HG02885 (cell line): ENCODE measurements around the gene RAB3C.
"Not testable (repeated sequence)": the region's sequence is repeated elsewhere in the genome, so short reads cannot be mapped to it uniquely, and the experiment has no call there.

Experiments
- ATAC-seq: cut with Tn5 transposase; IDR thresholded peaks from one replicate; pipeline ENCODE4 v1.9.1; 2021; ENCODE audit warnings: mild to moderate bottlenecking; ENCODE audit not compliant: unreplicated experiment, poor library complexity

Gene RAB3C

DNA sequence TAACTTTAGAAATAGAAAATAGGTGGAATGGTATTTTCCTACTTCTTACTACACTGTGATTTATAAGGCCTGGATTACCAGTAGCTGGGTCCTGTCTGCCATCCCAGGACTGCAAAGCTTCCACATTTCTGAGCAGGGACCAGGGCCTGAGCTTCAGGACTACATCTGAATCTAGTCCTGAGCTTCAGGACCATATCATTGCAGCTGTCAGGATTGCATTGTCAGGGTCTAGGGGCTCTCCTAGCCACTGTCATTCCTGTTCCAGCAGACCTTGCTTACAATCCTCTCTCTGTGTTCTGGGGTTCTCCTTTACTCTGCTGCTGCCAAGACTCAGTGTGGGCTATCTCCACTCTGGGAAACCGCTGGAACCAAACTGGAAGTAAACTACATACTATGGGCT, 16.3 kb downstream of the RAB3C start:
- no peak for ATAC-seq

DNA sequence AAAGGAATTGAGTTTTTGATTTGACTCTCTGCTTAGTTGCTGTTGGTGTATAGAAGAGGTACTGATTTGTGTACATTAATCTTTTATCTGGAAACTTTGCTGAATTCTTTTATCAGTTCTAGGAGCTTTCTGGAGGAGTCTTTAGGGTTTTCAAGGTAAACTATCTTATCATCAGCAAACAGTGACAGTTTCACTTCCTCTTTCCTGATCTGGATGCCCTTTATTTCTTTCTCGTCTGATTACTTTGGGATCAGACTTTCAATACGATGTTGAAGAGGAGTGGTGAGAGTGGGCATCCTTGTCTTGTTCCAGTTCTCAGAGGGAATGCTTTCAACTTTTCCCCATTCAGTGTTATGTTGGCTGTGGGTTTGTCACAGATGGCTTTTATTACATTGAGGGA, 17.7 kb downstream of the RAB3C start:
- ATAC-seq = not testable (repeated sequence)

DNA sequence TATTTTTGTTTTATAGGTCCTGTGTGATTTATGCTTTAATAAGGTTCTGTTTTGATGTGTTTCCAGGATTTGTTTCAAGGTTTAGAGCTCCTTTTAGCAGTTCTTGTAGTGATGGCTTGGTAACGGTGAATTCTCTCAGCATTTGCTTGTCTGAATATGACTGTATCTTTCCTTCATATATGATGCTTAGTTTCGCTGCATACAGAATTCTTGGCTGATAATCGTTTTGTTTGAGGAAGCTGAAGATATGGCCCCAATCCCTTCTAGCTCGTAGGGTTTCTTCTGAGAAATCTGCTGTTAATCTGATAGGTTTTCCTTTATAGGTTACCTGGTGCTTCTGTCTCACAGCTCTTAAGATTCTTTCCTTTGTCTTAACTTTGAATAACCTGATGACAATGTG, 20.0 kb downstream of the RAB3C start:
- ATAC-seq = not testable (repeated sequence)

DNA sequence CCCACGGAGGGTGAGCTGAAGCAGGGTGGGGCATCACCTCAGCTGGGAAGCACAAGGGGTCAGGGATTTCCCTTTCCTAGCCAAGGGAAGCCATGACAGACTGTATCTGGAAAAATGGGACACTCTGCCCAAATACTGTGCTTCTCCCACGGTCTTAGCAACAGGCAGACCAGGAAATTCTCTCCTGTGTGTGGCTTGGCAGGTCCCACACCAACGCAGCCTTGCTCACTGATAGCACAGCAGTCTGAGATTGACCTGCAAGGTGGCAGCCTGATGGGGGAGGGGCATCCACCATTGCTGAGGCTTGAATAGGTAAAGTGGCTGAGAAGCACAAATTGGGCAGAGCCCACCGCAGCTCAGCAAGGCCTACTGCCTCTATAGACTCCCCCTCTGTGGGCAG, 23.2 kb downstream of the RAB3C start:
- no peak for ATAC-seq

DNA sequence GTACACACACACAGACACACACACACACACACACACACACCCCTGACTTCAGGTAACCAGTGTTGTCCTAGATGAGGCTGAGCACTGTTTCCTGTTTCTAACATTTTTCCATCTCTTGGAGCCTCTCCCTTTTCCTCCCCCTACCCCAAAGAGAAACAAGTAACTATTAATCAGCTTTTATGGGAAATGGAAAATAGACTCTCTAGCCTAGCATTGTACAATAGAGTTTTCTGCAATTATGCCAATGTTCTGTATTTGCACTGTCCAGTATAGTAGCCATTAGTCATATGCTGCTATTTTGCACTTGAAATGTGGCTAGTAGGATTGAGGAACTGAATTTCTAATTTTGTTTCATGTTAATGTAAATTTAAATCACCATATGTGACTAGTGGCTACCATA, 33.1 kb downstream of the RAB3C start:
- no peak for ATAC-seq

DNA sequence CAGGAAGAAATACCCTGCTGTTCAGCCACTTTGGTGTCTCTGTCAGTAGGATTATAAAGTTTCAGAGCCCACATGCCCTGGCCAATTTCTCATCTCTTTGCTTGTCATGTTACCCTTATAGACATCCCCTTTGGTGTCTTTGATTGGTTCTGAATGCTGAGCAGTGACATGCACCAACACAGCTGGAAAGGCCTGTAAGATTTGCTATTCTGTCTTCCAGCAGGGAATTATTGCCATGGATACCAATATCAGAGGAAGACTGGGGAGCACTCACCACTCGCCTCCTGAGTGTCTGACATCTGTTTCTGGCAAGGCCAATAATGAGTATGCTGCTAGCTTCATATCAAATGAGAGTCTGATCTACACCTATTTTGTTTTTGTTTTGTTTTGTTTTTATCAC, 34.4 kb downstream of the RAB3C start:
- no peak for ATAC-seq

DNA sequence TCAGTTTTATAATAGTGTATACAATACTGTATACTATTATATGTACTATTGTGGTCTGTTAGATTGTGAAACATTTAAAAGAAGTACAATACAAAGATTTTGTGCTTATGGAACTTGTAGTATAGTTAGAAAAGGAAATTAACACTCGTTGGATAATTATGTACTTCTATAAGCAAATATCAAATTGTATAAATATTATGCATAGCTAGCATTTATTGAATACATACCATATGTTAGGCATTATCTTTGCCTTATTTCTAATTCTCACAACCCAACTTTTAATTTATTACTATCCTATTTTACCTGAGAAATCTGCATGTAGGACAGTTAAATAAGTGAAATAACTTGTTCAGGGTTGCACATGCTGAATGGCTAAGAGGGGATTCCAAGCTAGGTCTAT, 37.5 kb downstream of the RAB3C start:
- no peak for ATAC-seq

DNA sequence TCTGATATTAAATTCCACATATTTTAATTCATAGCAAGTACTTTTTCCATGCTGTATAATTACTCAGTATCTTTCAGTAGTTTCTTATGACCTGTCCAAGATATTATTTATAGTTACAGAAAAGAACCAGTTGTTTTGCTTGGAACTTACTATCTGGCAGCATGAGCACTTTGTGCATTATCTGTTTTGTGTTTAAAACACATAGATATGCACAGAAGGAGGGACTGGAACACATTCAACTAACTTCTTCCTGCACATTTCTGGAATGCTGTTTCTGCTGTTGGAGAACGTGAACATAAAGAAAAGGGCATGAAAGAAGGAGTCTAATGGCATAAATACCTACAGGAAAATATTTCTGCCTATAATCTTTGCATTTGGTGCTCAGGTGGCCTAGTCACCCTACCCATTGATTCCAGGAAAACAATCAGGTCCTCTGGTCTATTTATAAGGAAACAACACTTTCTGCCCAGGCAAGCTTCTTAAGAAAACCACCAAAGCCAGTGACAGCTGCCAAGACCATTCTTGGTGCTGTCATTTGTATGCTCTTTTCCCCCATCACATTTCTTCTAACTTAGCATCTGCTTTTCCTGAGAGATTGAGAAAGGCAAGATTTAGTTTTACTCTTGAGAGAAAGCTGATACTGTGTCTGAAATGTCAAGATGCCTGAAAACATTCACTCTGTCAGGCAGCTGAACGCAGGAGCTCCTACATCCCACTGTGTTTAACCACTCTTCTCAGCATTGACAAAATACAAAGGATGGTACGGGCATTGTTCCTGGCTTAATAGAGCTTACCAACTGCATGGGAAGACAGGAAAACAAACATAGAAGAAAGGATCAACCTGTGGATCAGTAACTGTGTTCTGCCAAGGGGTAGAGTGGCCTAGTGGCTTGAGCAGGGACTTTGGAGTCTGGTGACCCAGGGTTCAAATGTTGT, 40.3 kb downstream of the RAB3C start:
- ATAC-seq = no peak

DNA sequence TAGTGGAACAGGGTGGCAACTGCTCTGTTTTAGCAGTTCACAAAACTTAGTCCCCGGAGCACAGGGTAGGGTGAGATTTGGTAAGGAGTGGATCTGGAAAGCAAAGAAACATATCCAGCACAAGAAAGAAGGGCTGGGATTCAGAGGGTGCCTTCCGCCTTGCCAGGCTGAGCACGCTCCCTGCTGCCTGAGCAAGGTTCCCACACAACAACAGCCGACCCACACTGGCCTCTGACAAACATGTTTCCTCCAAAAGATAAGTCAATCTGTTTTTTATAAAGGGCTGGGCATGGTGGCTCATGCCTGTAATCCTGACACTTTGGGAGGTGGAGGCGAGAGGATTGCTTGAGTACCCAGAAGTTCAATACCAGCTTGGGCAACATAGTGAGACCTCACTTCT, 45.8 kb downstream of the RAB3C start:
- ATAC-seq = no peak

DNA sequence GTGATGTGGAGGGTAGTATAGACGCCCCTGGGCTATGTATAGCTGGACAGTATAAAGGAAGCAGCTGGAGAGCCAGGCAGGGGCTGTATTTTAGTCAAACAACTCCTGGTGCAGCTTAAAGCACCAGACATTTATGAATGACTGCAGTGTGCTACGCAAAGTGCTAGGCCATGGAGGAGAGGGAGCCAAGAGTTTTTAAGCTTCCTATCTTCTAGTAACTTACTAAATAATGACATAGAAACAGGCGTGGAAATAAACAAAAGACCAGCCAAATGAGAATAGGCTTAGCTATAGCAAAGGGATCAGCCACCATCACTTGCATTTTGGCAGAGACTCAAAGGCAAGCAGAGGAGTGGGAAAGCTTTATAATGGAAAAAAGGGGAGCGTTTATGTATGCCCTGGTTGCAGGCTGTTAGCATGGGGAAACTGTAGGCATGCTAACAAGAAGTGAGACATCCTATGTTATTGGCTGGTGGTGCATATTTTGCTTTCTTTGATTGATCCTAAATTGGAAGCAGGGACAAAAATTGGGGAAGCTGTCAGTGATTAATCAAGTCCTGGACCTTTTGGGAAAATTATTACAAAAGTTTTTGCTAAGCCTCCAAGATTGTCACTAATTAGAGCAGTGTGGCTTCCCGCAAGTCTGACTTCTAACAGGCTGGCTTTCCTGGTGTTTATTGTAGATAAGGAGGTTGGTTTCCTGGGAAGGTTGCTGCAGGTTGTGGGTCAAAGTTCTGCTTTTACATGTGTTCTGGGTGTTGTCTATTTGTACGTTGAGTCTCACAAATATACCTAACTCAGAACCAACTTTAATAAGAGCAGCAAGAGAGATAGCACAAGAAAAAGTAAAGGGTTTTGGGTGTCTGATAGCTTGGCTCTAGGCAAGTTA, 46.6 kb downstream of the RAB3C start:
- no peak for ATAC-seq

DNA sequence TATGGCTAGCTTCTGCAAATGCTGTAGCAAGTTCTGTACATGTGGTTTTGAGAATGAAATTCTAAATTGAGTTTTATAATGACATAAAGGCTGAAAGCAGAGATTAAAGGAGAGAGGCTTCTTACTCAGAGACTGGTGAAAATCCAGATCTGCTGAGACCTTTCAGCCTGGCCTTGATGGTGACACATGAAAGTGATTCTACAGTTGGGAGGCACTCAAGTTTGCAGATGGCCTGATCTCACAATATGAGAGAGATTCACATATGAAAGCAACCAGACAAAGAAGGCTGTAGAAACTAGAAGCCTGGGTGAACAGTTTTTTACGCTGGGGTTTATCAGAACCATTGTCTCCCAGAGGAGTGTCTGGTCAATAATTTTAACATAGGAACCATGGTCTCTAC, 49.0 kb downstream of the RAB3C start:
- no peak for ATAC-seq

DNA sequence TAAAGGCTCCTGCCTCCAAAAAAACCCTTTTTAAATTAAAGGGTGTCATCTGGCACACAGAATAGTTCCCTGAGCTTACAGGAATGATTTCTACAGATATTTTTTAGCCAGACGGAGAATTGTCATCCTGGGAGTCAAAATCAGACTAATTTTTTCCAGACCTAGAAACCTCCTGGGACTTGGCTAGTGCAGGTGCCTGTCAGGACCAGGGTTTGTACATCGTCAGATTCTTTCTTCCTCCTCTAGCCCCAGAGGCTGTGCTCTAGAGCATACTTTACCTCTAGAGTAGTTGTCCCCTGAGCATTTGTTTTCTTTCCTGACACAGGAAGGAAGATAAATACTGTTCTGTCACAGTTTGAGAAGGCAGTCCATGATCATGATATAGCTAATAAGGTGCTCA, 52.5 kb downstream of the RAB3C start:
- no peak for ATAC-seq

DNA sequence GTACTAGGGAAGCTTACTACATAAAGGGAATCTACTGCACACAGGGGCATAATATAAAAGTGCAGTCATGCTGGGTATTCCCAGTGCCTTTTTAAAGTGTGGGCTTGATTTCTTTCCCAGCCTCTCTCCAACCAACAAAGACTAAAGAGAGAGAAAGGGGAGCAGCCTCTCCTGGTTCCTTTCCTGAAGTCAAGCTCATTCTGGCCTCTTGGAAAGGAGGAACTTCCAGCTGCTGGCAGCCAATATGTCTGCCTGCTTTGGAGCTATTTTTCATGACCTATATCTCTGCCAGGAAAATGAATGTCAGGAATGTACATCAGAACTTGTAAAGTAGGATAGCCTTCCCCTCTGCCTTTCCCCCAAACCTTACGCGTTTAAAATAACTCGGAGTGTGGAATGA, 57.1 kb downstream of the RAB3C start:
- ATAC-seq = no peak

DNA sequence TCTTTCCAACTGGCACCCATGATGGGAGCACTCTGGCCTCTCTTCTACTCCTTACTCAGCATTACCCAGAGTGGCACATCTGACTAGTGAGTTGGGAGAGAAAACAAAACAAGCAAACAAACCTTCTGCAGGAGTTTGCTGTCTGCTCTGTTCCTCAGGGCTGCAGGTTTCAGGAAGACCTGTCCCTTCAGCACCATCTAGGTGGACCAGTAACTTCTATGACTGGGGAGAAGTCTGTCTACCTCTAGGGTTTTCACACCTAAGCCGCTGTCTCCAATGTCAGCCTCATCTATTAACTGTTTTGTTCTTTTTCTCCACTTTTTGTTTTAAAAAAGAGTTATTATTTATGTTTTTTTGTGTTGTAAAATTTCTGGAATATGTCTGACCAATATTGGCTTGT, 58.7 kb downstream of the RAB3C start:
- ATAC-seq = no peak

DNA sequence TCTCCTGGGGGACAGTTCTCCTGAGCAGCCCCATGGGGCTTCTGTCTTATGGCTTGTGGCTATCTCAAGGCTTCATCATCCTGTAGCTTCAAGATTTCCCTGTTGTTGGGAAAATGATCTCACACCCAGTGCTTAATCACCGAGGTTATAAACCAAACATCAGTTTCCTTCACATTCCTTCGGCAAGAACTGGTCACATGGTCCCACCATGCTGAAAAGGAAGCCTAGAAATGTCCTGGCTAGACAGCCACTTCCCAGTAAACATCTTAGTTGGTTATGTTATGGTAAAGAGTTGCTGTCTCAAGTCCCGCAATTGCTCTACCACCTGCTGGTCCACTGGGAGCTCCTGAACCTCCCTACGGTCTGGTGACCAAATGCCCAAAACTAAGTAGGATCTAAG, 66.0 kb downstream of the RAB3C start:
- no peak for ATAC-seq

DNA sequence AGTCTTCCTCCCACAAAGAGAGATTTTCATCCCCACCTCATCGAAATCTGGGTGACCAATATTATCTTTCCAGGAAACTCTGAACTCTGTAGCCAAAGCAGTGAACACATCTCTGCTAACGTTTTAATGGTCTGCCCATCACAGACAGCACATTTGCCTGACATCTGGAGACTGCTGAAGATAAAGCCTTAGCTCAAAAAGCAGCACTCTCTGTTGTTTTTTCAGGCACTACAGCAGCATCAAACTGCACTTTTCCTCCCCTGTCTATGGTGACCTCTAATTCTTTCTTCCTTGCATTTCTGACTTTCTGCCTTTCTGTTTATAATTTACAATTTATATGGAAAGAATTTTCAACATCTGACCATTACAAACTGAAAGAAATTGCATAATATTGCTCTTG, 66.8 kb downstream of the RAB3C start:
- ATAC-seq = no peak

DNA sequence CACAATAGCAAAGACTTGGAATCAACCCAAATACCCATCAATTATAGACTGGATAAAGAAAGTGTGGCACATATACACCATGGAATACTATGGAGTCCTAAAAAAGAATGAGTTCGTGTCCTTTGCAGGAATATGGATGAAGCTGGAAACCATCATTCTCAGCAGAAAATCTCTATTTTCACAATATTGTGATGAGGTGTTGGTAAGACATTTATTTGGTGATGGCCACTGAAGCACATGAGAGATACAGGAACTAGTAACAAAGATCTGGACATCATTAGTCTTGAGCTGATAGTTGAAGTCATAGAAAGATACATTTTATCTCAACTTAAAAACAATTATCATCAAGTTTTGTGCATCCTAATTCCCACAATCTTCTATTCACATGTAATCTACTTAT, 70.6 kb downstream of the RAB3C start:
- ATAC-seq = no peak

DNA sequence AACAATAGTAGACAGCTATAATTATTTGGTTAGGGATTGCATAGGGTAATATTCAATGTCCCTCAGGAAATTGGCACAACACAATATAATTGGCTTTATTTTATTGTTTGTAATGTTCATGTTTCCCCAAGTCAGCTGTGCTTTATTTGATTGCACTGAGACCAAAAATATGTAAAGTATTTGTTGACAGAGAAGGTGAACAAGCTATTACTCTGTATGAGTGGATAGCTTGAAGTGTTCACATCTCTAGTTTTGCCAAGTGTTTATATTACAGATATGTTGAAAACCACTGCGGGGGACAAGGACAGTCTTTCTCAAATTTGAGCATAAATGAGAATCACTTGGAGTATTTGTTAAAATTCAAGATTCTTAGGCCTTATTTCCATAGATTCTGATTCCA, 83.3 kb downstream of the RAB3C start:
- ATAC-seq = no peak

DNA sequence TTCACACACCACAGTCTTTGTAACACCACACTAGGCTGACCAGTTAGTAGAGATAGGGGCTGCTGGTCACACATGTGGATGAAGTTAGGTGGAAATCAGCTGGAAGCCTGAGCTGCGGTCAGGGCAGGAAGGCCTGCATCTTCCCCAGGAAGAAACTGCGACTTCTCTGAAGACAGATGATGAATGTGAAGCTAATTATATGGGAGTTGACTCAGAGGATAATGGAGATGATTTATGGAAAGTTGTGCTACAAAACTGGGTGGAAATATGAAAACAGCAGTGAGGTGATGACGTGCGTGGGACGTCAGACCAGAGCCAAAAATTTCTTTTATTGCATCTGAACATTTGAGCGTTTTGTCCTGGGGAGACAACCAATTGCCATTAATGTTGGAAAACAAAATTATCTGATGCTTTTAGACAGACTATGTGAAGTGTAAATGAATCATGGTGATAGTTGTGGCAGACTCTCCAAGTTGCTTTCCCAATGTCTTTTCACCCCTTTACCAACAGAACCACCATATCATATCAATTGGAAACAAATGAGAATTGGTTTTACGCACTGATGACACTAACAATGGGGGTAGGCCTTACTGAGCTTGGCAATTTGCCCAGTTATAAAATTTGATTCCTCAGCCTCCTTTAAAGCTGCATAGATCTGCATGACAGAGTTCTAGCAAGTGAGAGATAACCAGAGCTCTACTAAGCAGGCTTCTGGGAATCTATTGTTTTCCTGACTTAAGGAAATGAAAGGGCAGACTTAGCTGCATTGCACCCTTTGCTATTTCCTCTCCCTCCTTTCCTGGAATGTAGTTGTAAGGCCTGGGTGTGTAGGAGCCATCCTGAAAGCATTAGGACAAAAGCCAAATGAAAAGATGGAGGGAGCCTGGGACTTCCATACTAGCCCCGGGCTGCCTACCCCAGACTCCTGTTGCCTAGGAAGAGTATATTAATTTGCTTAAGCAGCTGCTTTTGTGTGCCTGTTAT, 84.0 kb downstream of the RAB3C start:
- no peak for ATAC-seq

DNA sequence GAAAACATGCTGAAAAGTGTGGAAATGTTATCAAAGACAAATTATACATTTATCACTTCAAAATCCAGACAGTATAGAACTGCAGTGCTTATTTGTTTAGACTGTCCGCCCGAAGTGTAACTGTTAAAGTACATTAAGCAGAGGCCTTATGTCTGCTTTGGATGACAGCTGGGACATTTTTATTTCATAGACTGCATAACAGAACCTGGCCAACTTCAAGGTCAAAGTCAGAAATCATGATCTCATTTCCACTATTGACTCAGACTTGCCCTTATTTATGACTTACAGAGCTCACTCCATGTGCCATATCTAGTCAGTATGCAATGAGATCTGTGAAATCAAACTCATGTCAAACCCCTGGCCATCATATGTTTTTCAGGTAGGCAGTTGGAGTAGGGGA, 87.7 kb downstream of the RAB3C start:
- no peak for ATAC-seq
